Progenitor cell of endocrine pancreas (in vitro differentiated cells): ENCODE data around the gene GALNS. TPM values are rescaled to one million over a fixed set of nuclear protein-coding genes. Genes with fewer than 3 reads are reported as not detected.
A peak's percentile ranks its signal among the peaks of the same experiment; 100 is the strongest.

Experiments used
- DNase-seq: peaks from one replicate; pipeline ENCODE4 v3.0.0; 2021; ENCODE audit warnings: low spot score; ENCODE audit not compliant: unreplicated experiment
- H3K27ac Mint-ChIP-seq: 2 replicates; pipeline ENCODE4 v1.8.0; 2021; ENCODE audit warnings: mild to moderate bottlenecking, moderate library complexity, mixed read lengths
- H3K27me3 Mint-ChIP-seq: 2 replicates; pipeline ENCODE4 v1.8.0; 2021; ENCODE audit warnings: mixed read lengths
- H3K36me3 Mint-ChIP-seq: 2 replicates; pipeline ENCODE4 v1.8.0; 2022; ENCODE audit warnings: mixed read lengths; ENCODE audit not compliant: insufficient read depth
- H3K4me1 Mint-ChIP-seq: 2 replicates; pipeline ENCODE4 v1.8.0; 2021; ENCODE audit warnings: low read depth, mixed read lengths
- H3K4me3 Mint-ChIP-seq: 2 replicates; pipeline ENCODE4 v1.8.0; 2021; ENCODE audit warnings: low read depth, mild to moderate bottlenecking, moderate library complexity, mixed read lengths
- H3K9me3 Mint-ChIP-seq: 2 replicates; pipeline ENCODE4 v1.8.0; 2021; ENCODE audit warnings: low read depth, mixed read lengths
- total RNA-seq: library from RNA; stranded (reverse); gene quantifications from 2 replicates; pipeline ENCODE4 v1.2.1, GENCODE V29; 2021
- TF ChIP-seq, protein P1 (sequence below): fragments of 200-600 bp; sonication (generic); IDR thresholded peaks from one replicate; pipeline ENCODE4 v1.5.0; 2021; ENCODE audit warnings: antibody characterized with exemption, mild to moderate bottlenecking; ENCODE audit not compliant: unreplicated experiment

Gene GALNS
- total RNA-seq, 1 donor from 2014 or later = 32.7 TPM

DNA sequence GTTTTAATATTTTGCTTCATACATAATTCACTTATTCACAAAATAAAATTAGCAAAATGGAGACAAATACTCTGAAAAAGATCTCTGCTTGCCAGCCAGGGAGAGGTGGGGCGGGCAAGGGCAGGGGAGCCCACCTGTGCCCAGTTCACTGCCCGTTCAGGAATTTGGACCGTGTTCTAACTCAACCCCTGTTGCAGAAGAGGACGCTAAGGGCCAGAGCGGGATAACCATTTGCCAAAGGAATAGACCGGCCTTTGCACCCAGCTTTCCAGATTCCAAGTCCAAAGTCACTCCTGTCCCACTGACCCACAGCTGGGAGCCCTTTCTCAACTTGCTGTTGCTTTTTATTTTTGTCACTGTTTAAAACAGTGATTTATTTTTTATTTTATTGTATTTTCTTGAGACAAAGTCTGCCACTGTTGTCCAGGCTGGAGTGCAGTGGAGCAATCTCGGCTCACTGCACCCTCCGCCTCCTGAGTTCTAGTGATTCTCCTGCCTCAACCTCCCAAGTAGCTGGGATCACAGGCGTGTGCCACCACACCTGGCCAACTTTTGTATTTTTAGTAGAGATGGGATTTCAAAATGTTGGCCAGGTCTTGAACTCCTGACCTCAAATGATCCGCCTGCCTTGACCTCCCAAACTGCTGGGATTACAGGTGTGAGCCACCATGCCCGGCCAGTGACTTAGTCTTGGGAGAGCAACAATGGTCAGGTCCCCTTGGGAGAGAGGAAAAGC, 69.0 kb downstream of the GALNS start:
- Mint-ChIP-seq H3K4me3 (no peak overlapping the region), H3K27me3 (peaks cover 25% of the 10 kb centered on the region), H3K9me3 (no peaks in the 10 kb centered on the region), H3K36me3 (no peaks in the 10 kb centered on the region), H3K4me1 (no peaks in the 10 kb centered on the region), H3K27ac (no peak overlapping the region)
- TF ChIP-seq, protein P1, sequence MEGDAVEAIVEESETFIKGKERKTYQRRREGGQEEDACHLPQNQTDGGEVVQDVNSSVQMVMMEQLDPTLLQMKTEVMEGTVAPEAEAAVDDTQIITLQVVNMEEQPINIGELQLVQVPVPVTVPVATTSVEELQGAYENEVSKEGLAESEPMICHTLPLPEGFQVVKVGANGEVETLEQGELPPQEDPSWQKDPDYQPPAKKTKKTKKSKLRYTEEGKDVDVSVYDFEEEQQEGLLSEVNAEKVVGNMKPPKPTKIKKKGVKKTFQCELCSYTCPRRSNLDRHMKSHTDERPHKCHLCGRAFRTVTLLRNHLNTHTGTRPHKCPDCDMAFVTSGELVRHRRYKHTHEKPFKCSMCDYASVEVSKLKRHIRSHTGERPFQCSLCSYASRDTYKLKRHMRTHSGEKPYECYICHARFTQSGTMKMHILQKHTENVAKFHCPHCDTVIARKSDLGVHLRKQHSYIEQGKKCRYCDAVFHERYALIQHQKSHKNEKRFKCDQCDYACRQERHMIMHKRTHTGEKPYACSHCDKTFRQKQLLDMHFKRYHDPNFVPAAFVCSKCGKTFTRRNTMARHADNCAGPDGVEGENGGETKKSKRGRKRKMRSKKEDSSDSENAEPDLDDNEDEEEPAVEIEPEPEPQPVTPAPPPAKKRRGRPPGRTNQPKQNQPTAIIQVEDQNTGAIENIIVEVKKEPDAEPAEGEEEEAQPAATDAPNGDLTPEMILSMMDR = no peak
- no peak for DNase-seq

DNA sequence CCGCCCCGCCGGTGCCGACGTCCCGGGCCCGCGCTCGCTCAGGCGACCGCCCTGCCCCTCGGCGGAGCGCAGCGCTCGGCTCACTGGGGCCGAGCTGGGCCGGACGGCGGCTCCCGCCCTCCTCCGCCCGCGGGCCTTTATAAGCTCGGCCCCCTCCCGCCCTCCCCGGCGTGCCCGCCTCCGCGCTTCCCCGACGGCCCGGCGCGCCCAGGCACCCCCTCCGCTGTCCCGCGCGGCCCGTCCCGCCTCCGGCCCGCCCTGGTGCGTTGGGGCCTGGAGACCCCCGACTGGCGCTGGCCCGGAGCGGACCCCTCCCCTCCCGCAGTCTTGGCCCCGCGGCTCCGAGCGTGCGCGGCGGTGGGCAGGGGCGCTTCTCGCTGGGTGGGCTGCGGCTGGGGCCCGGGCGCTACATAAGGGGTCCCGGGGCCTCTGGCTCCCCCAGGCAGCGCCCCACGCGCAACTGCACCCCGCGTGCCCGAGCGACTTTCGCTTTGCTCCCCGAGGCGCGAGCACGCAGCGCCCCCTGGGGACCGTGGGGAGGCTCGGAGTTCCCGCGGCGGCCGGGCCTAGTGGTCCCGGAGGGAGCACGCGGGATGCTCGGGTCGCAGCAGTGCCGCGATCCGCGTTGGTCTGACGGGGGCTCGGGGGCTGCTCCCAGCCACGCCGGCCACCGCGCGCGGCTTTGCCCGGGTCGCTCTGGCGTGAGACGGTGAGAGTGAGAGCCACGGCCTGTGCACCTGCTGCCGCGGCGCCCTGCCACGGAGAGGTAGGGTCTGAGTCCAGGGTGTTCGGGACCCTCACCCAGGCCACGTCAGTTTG, 71.4 kb downstream of the GALNS start, which contains the start of gene PIEZO1:
Gene PIEZO1 (minus strand): TSS at position 115 of the 819 bp plus-strand sequence. CDS start 256 bp downstream, outside the sequence.
- TF ChIP-seq, protein P1 = peak; percentile 82

DNA sequence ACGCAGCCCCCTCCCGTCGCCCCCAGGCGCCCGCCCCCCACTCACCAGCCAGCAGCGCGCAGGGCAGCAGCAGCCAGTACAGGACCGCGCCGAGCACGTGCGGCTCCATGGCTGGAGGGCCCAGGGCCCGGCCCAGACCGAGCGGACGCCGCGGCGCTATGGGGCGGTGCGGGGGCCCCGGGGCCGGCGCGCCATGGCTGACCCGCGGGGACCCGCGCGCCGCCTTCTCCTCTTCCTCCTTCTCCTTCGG, 72.0 kb downstream of the GALNS start:
- TF ChIP-seq, protein P1 = no peak
- peaks cover 3% of the 10 kb centered on the region for H3K4me1 Mint-ChIP-seq
- no peak overlapping the region for H3K4me3 Mint-ChIP-seq
- no peaks in the 10 kb centered on the region for H3K36me3 Mint-ChIP-seq
- DNase-seq = no peak
- H3K27me3 Mint-ChIP-seq = peaks cover 28% of the 10 kb centered on the region
- H3K27ac Mint-ChIP-seq = no peak overlapping the region
- H3K9me3 Mint-ChIP-seq = no peaks in the 10 kb centered on the region

More for the DNA sequence above, 71.4 kb downstream of the GALNS start, which contains the start of gene PIEZO1:
- DNase-seq = no peak
- Mint-ChIP-seq H3K9me3 (no peaks in the 10 kb centered on the region), H3K36me3 (no peaks in the 10 kb centered on the region), H3K27ac (peak within 1 kb of the TSS; percentile 84), H3K4me3 (peak within 1 kb of the TSS; percentile 71), H3K4me1 (no peaks in the 10 kb centered on the region), H3K27me3 (peaks cover 30% of the 10 kb centered on the region)

DNA sequence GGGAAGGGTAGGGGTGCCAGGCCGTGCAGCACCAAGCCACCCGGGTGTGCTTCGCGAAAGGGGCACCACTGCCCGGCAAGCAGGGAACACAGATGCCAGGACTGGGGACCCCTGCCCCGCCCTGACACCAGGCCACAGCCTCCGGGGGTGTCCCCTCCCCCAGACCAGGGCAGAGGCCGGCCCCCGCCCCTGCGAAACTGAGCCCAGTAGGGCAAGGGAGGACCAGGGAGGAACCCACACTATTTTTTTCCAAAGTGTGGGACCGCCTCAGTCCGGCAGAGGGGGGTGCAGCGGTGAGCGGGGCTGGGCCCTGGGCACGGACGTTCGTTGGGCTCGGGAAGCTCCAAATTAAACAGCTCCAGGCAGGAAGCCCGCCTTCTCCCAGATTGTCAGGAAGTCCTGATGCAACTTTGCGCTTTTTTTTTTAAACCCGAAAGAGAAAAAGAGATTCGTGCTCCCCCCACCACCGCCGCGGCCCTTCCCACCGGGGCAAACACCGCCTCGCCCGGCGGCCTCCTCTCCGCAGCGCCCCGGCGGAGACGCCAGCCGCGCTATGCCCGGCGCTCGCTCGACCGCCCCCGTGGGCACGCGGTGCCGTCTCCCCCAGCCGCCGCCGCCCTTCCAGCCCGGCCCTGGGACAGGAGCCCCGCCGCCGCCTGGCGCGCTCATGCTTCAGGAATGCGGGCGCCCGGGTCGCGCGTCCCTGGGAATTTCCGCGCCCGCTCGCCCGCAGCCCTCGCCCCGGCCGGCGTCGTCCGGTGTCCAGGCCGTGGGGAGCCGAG, 72.5 kb downstream of the GALNS start:
- H3K9me3 Mint-ChIP-seq = no peaks in the 10 kb centered on the region
- TF ChIP-seq, protein P1 = peak; percentile 55
- peak; percentile 62 for DNase-seq
- peak overlapping the region; percentile 71 for H3K4me3 Mint-ChIP-seq
- H3K4me1 Mint-ChIP-seq = peaks cover 3% of the 10 kb centered on the region
- peaks cover 28% of the 10 kb centered on the region for H3K27me3 Mint-ChIP-seq
- H3K27ac Mint-ChIP-seq = peak overlapping the region; percentile 84
- H3K36me3 Mint-ChIP-seq = no peaks in the 10 kb centered on the region
